Skeletal muscle tissue (tissue), 4 donors: ENCODE data around the gene ARMC9. TPM values are rescaled to one million over a fixed set of nuclear protein-coding genes. Genes with fewer than 3 reads are reported as not detected.

Experiments used
- H3K27ac ChIP-seq: one replicate; pipeline ENCODE4 v1.7.0; 2013; ENCODE audit warnings: mild to moderate bottlenecking, low read depth, low read length, inconsistent platforms
- H3K27me3 ChIP-seq, 3 donors: one replicate each; pipeline ENCODE4 v1.7.0; 2013; ENCODE audit warnings: low read length in 3 of 3; ENCODE audit not compliant: control insufficient read depth in 3 of 3, insufficient read depth in 3 of 3
- H3K36me3 ChIP-seq, 3 donors: one replicate each; pipeline ENCODE4 v1.7.0; 2013; ENCODE audit warnings: low read length in 3 of 3; ENCODE audit not compliant: control insufficient read depth in 3 of 3, insufficient read depth in 3 of 3
- H3K4me1 ChIP-seq, 3 donors: one replicate each; pipeline ENCODE4 v1.7.0; 2013; ENCODE audit warnings: low read length in 3 of 3, mild to moderate bottlenecking in 3 of 3; ENCODE audit not compliant: control insufficient read depth in 3 of 3, insufficient read depth in 3 of 3
- H3K4me3 ChIP-seq, 3 donors: one replicate each; pipeline ENCODE4 v1.7.0; 2013; ENCODE audit warnings: low read length in 3 of 3
- H3K9ac ChIP-seq, 3 donors: one replicate each; pipeline ENCODE4 v1.7.0; 2013; ENCODE audit warnings: low read length in 3 of 3, mild to moderate bottlenecking in 3 of 3, moderate library complexity in 2 of 3, low read depth in 1 of 3
- H3K9me3 ChIP-seq, 3 donors: one replicate each; pipeline ENCODE4 v1.7.0; 2013; ENCODE audit warnings: low read length in 3 of 3; ENCODE audit not compliant: control insufficient read depth in 3 of 3
- total RNA-seq: library from RNA; depleted of rRNA; stranded (reverse); fragments of >200 nt; gene quantifications from one replicate; pipeline ENCODE4 v1.2.3, GENCODE V29; 2014
- donor health status: Osteomylitis.

ARMC9 gene
- total RNA-seq, 1 donor from 2014 or later: 6.8 TPM

- H3K4me3 ChIP-seq: no peak overlapping the region
- H3K27me3 ChIP-seq: no peaks in the 10 kb centered on the region
- no peak overlapping the region for H3K27ac ChIP-seq
- H3K9me3 ChIP-seq: no peaks in the 10 kb centered on the region
- peaks cover 0 to 7% (median 3%) of the 10 kb centered on the region in 3 donors for H3K36me3 ChIP-seq
- H3K4me1 ChIP-seq: peaks cover 0 to 4% (median 0%) of the 10 kb centered on the region in 3 donors
- H3K9ac ChIP-seq: no peak overlapping the region
Observed at GRCh38 chr2:231293163-231293562, 94.7 kb downstream of the ARMC9 start.

DNA sequence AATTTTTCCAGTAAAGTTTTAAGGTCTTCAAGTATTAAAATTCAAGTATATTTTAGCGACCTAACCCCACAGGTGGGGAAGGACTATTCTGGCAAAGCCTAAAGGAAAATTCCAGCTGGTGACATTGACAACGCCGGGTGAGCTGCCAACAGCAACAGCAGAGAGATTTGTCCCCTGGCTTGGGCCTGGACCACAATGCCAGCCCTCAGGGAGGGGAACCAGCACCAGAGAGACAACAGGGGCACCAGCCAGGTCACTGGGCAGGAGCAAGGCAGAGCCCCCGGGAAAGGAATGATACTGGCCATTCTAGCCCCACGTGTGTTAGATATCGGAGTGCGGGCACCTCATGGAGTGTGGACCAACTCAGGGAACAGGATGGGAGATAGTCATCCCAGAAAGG is 95.7 kb downstream of the ARMC9 start:
- H3K9ac ChIP-seq: no peak overlapping the region
- no peak overlapping the region for H3K27ac ChIP-seq
- peaks cover 0 to 4% (median 0%) of the 10 kb centered on the region in 3 donors for H3K4me1 ChIP-seq
- H3K4me3 ChIP-seq: no peak overlapping the region
- H3K9me3 ChIP-seq: no peaks in the 10 kb centered on the region
- peaks cover 0 to 7% (median 3%) of the 10 kb centered on the region in 3 donors for H3K36me3 ChIP-seq
- H3K27me3 ChIP-seq: no peaks in the 10 kb centered on the region

- no peak overlapping the region for H3K9ac ChIP-seq
- no peak overlapping the region for H3K27ac ChIP-seq
- no peaks in the 10 kb centered on the region for H3K27me3 ChIP-seq
Observed at GRCh38 chr2:231294571-231295362, 96.3 kb downstream of the ARMC9 start.

GRCh38 chr2:231295363-231295655 is 96.9 kb downstream of the ARMC9 start:
- Histone ChIP-seq H3K36me3 (peaks cover 0 to 5% (median 2%) of the 10 kb centered on the region in 3 donors), H3K9me3 (no peaks in the 10 kb centered on the region), H3K27ac (no peak overlapping the region)

More at GRCh38 chr2:231294571-231295362, 96.3 kb downstream of the ARMC9 start:
- Histone ChIP-seq H3K36me3 (peaks cover 0 to 5% (median 2%) of the 10 kb centered on the region in 3 donors), H3K4me1 (peaks cover 0 to 4% (median 0%) of the 10 kb centered on the region in 3 donors), H3K4me3 (no peak overlapping the region), H3K9me3 (no peaks in the 10 kb centered on the region)

GRCh38 chr2:231296401-231296974 is 98.1 kb downstream of the ARMC9 start:
- Histone ChIP-seq H3K36me3 (peaks cover 0 to 3% (median 2%) of the 10 kb centered on the region in 3 donors), H3K4me1 (peaks cover 0 to 4% (median 3%) of the 10 kb centered on the region in 3 donors), H3K9me3 (no peaks in the 10 kb centered on the region), H3K27ac (no peak overlapping the region), H3K27me3 (no peaks in the 10 kb centered on the region), H3K4me3 (no peak overlapping the region), H3K9ac (no peak overlapping the region)

More at GRCh38 chr2:231295363-231295655, 96.9 kb downstream of the ARMC9 start:
- Histone ChIP-seq H3K9ac (no peak overlapping the region), H3K27me3 (no peaks in the 10 kb centered on the region), H3K4me3 (no peak overlapping the region), H3K4me1 (peaks cover 0 to 4% (median 2%) of the 10 kb centered on the region in 3 donors)

DNA sequence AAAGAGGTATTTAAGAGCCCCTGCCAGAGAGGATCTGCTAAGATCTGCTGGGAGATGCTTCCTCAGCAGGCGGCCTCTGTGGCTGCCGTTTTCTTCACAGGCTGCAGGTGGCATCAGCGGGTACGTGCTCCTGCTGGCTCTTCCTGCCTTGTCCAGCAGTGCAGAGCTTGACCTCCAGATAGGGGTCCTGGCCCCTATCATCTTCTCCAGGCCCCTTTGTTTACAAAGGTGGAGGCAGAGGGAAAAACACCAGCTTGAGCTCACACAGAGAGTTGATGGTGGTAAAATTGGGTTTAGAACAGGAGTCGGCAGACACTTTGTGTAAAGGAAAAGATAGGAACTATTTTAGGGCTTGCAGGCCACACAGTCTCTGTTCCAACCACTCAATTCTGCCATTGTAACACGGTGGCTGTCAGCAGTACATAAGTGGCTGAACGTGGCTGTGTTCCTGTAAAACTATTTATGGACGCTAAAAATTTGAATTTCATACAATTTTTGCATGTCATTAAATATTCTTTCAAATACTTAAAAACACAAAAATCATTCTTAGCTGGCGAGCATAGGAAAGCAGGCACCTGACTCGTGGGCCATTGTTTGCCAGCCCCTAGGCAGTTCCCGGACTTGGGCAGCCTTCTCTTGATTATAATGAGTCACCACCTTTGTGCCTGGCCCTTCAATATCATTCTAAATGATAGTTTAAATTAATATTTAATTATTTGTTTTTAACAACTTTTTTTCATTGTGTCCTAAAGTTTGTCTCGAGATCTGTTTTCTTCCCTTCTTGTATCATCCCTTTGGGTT is 98.9 kb downstream of the ARMC9 start:
- Histone ChIP-seq H3K27ac (no peak overlapping the region), H3K9ac (no peak overlapping the region), H3K4me3 (no peak overlapping the region), H3K27me3 (no peaks in the 10 kb centered on the region), H3K36me3 (peaks cover 0 to 3% (median 2%) of the 10 kb centered on the region in 3 donors), H3K9me3 (no peaks in the 10 kb centered on the region), H3K4me1 (peaks cover 0 to 4% (median 3%) of the 10 kb centered on the region in 3 donors)

DNA sequence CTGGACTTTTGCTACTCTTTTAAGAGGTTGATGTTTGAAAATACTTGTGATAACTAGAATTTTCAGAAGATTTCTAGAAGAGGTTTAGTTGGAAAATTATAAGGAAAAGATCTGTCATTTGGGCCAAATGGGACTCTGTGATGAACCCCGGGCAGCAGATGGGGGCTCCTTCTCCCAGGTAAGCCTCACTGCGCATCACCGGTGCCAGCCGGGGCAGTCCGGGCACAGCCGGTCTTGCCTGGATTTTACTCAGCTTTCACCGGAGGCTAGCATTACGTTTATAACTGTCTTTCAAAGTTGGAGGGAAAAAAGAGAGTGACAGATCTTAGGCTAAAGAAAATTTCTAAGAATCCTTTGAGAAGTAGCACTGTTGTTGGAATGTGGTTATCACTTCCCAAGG is 99.7 kb downstream of the ARMC9 start:
- H3K27me3 ChIP-seq: no peaks in the 10 kb centered on the region
- H3K36me3 ChIP-seq: peaks cover 0 to 3% (median 0%) of the 10 kb centered on the region in 3 donors
- no peak overlapping the region for H3K9ac ChIP-seq
- peaks cover 0 to 4% (median 3%) of the 10 kb centered on the region in 3 donors for H3K4me1 ChIP-seq
- H3K27ac ChIP-seq: no peak overlapping the region
- H3K4me3 ChIP-seq: no peak overlapping the region
- H3K9me3 ChIP-seq: no peaks in the 10 kb centered on the region

GRCh38 chr2:231299267-231299666 is 100.8 kb downstream of the ARMC9 start:
- H3K36me3 ChIP-seq: peaks cover 0 to under 1% (median 0%) of the 10 kb centered on the region in 3 donors
- H3K9me3 ChIP-seq: no peaks in the 10 kb centered on the region
- no peak overlapping the region for H3K4me3 ChIP-seq
- H3K27ac ChIP-seq: no peak overlapping the region
- no peak overlapping the region for H3K9ac ChIP-seq
- H3K27me3 ChIP-seq: no peaks in the 10 kb centered on the region
- peaks cover 0 to 3% (median 1%) of the 10 kb centered on the region in 3 donors for H3K4me1 ChIP-seq

GRCh38 chr2:231300020-231300721 is 101.7 kb downstream of the ARMC9 start:
- Histone ChIP-seq H3K27me3 (no peaks in the 10 kb centered on the region), H3K4me1 (peaks cover 0 to 3% (median 0%) of the 10 kb centered on the region in 3 donors), H3K4me3 (no peak overlapping the region), H3K9me3 (no peaks in the 10 kb centered on the region), H3K9ac (no peak overlapping the region), H3K36me3 (no peaks in the 10 kb centered on the region), H3K27ac (no peak overlapping the region)
